ENCODE results near the gene NPB.

NPB gene

DNA sequence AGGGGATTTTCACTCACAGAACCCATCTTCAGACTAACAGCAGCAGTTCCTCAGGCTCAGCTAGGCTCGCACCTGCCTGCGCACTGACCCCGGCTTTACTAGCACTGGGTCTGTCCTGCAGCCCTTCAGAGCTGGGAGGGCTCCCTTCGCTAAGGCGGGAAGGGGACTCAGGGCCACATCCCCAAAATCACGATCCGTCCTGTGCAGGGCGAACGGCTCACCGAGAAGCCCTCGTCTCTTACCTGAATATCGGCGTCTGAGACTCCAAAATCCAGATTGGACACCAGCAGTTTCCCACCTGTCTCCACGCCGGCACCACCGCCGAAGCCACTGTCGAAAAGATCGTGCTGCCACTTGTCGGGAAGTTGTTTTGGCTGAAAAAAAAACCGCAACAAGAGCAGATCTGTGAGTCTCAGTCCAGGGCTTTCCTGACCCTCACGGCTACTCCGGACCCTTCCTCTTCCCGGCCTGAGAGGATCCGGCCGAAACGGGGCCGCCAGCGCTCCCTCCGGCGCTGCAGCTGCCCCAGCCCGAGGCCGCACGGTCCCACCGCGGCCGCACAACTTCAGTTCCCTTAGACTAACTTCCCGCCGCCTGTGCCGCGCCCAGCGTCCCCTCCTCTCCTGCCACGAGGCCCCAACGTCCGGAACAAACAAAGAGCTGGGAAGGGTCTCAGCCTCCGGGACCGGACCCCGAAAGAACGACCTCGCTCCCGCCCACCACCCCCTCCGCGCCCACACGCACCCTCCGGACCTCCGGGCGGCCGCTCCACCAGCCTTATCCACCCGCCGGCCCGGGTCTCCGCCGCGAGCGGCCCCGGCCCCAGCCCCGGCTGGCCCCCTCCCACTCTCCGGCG, 11.4 kb upstream of the NPB start (continued):
- TF ChIP-seq ZNF423 (tag by site-specific recombination; IDR thresholded peaks at IDR 0.05) (no peak), ZNF416 (tag by site-specific recombination; IDR thresholded peaks at IDR 0.05) (no peak), ZNF610 (tag by site-specific recombination; IDR thresholded peaks at IDR 0.05; ENCODE audit: borderline replicate concordance) (no peak), ZSCAN23 (tag by site-specific recombination; IDR thresholded peaks at IDR 0.05) (no peak), ZNF112 (tag by site-specific recombination; IDR thresholded peaks at IDR 0.05) (no peak)
- TF ChIP-seq, protein P1, sequence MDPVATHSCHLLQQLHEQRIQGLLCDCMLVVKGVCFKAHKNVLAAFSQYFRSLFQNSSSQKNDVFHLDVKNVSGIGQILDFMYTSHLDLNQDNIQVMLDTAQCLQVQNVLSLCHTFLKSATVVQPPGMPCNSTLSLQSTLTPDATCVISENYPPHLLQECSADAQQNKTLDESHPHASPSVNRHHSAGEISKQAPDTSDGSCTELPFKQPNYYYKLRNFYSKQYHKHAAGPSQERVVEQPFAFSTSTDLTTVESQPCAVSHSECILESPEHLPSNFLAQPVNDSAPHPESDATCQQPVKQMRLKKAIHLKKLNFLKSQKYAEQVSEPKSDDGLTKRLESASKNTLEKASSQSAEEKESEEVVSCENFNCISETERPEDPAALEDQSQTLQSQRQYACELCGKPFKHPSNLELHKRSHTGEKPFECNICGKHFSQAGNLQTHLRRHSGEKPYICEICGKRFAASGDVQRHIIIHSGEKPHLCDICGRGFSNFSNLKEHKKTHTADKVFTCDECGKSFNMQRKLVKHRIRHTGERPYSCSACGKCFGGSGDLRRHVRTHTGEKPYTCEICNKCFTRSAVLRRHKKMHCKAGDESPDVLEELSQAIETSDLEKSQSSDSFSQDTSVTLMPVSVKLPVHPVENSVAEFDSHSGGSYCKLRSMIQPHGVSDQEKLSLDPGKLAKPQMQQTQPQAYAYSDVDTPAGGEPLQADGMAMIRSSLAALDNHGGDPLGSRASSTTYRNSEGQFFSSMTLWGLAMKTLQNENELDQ (tag by site-specific recombination; IDR thresholded peaks at IDR 0.05; ENCODE audit: low read depth) = no peak

GRCh38 chr17:81891303-81891552, 10.8 kb upstream of the NPB start:
- peak overlapping the region; percentile 92 for H3K4me3 ChIP-seq (ENCODE audit: low read depth, low read length)
- H3K27ac ChIP-seq (ENCODE audit: extremely low read depth, low read depth, low read length) = peak overlapping the region; percentile 96
- no peaks in the 10 kb centered on the region for H3K9me3 ChIP-seq (ENCODE audit: control insufficient read depth, insufficient read depth, low read depth, low read length)
- H3K36me3 ChIP-seq (ENCODE audit: control insufficient read depth in 2 of 2, insufficient read depth in 1 of 2, low read length in 2 of 2) = peaks cover 67 to 69% of the 10 kb centered on the region in 2 experiments
- CTCF ChIA-PET = no interaction called here
- POLR2A ChIA-PET = interaction anchor here (0.6 to 2.2 kb wide), 7 partner anchors 13 to 65 kb away, joined by 3 to 8 read pairs (median 6); partner anchors contain the start of gene MCRIP1
- no peak for TF ChIP-seq ZNF629 (tag by site-specific recombination; IDR thresholded peaks at IDR 0.05)
- TF ChIP-seq, protein P2, sequence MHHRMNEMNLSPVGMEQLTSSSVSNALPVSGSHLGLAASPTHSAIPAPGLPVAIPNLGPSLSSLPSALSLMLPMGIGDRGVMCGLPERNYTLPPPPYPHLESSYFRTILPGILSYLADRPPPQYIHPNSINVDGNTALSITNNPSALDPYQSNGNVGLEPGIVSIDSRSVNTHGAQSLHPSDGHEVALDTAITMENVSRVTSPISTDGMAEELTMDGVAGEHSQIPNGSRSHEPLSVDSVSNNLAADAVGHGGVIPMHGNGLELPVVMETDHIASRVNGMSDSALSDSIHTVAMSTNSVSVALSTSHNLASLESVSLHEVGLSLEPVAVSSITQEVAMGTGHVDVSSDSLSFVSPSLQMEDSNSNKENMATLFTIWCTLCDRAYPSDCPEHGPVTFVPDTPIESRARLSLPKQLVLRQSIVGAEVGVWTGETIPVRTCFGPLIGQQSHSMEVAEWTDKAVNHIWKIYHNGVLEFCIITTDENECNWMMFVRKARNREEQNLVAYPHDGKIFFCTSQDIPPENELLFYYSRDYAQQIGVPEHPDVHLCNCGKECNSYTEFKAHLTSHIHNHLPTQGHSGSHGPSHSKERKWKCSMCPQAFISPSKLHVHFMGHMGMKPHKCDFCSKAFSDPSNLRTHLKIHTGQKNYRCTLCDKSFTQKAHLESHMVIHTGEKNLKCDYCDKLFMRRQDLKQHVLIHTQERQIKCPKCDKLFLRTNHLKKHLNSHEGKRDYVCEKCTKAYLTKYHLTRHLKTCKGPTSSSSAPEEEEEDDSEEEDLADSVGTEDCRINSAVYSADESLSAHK (tag by site-specific recombination; IDR thresholded peaks at IDR 0.05) = no peak
- TF ChIP-seq, protein P3, sequence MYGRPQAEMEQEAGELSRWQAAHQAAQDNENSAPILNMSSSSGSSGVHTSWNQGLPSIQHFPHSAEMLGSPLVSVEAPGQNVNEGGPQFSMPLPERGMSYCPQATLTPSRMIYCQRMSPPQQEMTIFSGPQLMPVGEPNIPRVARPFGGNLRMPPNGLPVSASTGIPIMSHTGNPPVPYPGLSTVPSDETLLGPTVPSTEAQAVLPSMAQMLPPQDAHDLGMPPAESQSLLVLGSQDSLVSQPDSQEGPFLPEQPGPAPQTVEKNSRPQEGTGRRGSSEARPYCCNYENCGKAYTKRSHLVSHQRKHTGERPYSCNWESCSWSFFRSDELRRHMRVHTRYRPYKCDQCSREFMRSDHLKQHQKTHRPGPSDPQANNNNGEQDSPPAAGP (tag by site-specific recombination; IDR thresholded peaks at IDR 0.05) = no peak
- no peak for TF ChIP-seq YY1 (tag by site-specific recombination; IDR thresholded peaks at IDR 0.05)
- TF ChIP-seq ZNF600 (tag by site-specific recombination; IDR thresholded peaks at IDR 0.05) = no peak
- TF ChIP-seq RBAK (tag by site-specific recombination; IDR thresholded peaks at IDR 0.05) = no peak
- no peak for TF ChIP-seq KLF7 (tag by site-specific recombination; IDR thresholded peaks at IDR 0.05; ENCODE audit: borderline replicate concordance)
- TF ChIP-seq SP7 (tag by site-specific recombination; IDR thresholded peaks at IDR 0.05) = no peak
- TF ChIP-seq TRIM28 (IDR thresholded peaks at IDR 0.05; ENCODE audit: borderline replicate concordance, low read length) = no peak
- TF ChIP-seq ZNF114 (tag by site-specific recombination; IDR thresholded peaks at IDR 0.05) = no peak
- peaks cover 5% of the 10 kb centered on the region; the same call in 1 of the 2 replicates for H3K4me1 ChIP-seq (ENCODE audit: control insufficient read depth, insufficient read depth, low read length)

DNA sequence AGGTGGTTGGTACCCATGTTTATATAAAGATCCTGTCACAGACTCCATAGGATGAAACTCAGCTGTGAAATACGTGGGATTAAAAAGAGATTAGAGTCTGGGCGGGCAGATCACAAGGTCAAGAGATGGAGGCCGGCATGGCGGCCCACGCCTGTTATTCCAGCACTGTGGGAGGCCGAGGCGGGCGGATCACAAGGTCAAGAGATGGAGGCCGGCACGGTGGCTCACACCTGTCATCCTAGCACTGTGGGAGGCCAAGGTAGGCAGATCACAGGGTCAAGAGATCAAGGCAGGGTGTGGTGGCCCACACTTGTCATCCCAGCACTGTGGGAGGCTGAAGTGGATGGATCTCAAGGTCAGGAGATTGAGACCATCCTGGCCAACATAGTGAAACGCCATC, 6.6 kb upstream of the NPB start:
- H3K9me3 ChIP-seq (ENCODE audit: control insufficient read depth, insufficient read depth, low read depth, low read length) = no peaks in the 10 kb centered on the region
- no peak overlapping the region for H3K27ac ChIP-seq (ENCODE audit: extremely low read depth, low read depth, low read length)
- H3K36me3 ChIP-seq (ENCODE audit: control insufficient read depth in 2 of 2, insufficient read depth in 1 of 2, low read length in 2 of 2) = peaks cover 54 to 65% of the 10 kb centered on the region in 2 experiments
- ChIA-PET CTCF (interaction anchor here (0.7 kb wide), 1 partner anchor 170 kb away, joined by 3 read pairs; no protein-coding TSS in a partner anchor), POLR2A (interaction anchor here (1.3 kb wide), 1 partner anchor 18 kb away, joined by 3 read pairs; no protein-coding TSS in a partner anchor)
- H3K4me3 ChIP-seq (ENCODE audit: low read depth, low read length) = no peak overlapping the region
- peak; percentile 99 for TF ChIP-seq EGR2 (tag by site-specific recombination; IDR thresholded peaks at IDR 0.05; ENCODE audit: low read depth)
- TF ChIP-seq ZFHX2 (tag by site-specific recombination; conservative IDR thresholded peaks at IDR 0.05) = peak; percentile 87
- TF ChIP-seq ZNF510 (tag by site-specific recombination; IDR thresholded peaks at IDR 0.05; ENCODE audit: insufficient replicate concordance) = no peak
- 0 out of 2 replicates have a peak, but pooled peaks cover 4% of the 10 kb centered on the region for H3K4me1 ChIP-seq (ENCODE audit: control insufficient read depth, insufficient read depth, low read length)
